ENCODE measurements around the gene CAPRIN1. TPM values are rescaled to one million over a fixed set of nuclear protein-coding genes. Genes with fewer than 3 reads are reported as not detected.

Gene CAPRIN1
- total RNA-seq, 1 donor from 2014 or later, result 252 TPM

- no peaks in the 10 kb centered on the region for H3K27me3 Mint-ChIP-seq (ENCODE audit: unreplicated experiment)
- no peak for DNase-seq (ENCODE audit: extremely low spot score, unreplicated experiment)
- no peak overlapping the region for H3K4me3 Mint-ChIP-seq (ENCODE audit: unreplicated experiment)
- H3K9me3 Mint-ChIP-seq (ENCODE audit: unreplicated experiment), result no peaks in the 10 kb centered on the region
- H3K27ac Mint-ChIP-seq (ENCODE audit: unreplicated experiment), result no peak overlapping the region
- no peak for TF ChIP-seq CTCF (IDR thresholded peaks at IDR 0.05)
- peaks cover 17% of the 10 kb centered on the region for H3K36me3 Mint-ChIP-seq (ENCODE audit: unreplicated experiment)
- H3K4me1 Mint-ChIP-seq (ENCODE audit: unreplicated experiment), result peaks cover 3% of the 10 kb centered on the region
Observed at GRCh38 chr11:34150494-34151151, 99.1 kb downstream of the CAPRIN1 start.

Other genes with a start within 250 kb of the CAPRIN1 start
- 0.55 and 0.70 TPM in 2 replicates for gene LMO2, start 159.7 kb upstream of the CAPRIN1 start, total RNA-seq
- 36.1 and 38.6 TPM in 2 replicates for gene NAT10, start 53.9 kb downstream of the CAPRIN1 start, total RNA-seq

Data from osteocyte (in vitro differentiated cells).